Central memory CD8-positive, alpha-beta T cell (primary cell): ENCODE data around the gene NLGN3.
"Not testable (repeated sequence)": the region's sequence is repeated elsewhere in the genome, so short reads cannot be mapped to it uniquely, and the experiment has no call there.

Experiments
- ATAC-seq: fragments of 150-1000 bp; cut with Tn5 transposase; replicated peaks from 2 replicates; pipeline ENCODE4 v1.10.0; 2022; ENCODE audit warnings: mild to moderate bottlenecking, moderate FRiP score, moderate number of reproducible peaks; ENCODE audit not compliant: poor library complexity, severe bottlenecking; ENCODE audit errors: extremely low read depth
- DNase-seq, 2 donors: peaks; one replicate each; pipeline ENCODE4 v3.0.0; 2021; ENCODE audit warnings: low spot score in 2 of 2
- H3K27ac Mint-ChIP-seq: one replicate; pipeline ENCODE4 v1.8.0; 2022; ENCODE audit warnings: low read depth, mild to moderate bottlenecking, moderate library complexity, mixed read lengths
- H3K27me3 Mint-ChIP-seq: one replicate; pipeline ENCODE4 v1.8.0; 2022; ENCODE audit warnings: mixed read lengths
- H3K36me3 Mint-ChIP-seq: one replicate; pipeline ENCODE4 v1.8.0; 2022; ENCODE audit warnings: mild to moderate bottlenecking, moderate library complexity, mixed read lengths; ENCODE audit not compliant: insufficient read depth
- H3K4me1 Mint-ChIP-seq: one replicate; pipeline ENCODE4 v1.8.0; 2022; ENCODE audit warnings: mixed read lengths
- H3K4me3 Mint-ChIP-seq: one replicate; pipeline ENCODE4 v1.8.0; 2022; ENCODE audit warnings: mild to moderate bottlenecking, moderate library complexity, mixed read lengths
- H3K9me3 Mint-ChIP-seq: one replicate; pipeline ENCODE4 v1.8.0; 2022; ENCODE audit warnings: mixed read lengths

Gene NLGN3

GRCh38 chrX:71166461-71166860, 21.8 kb downstream of the NLGN3 start:
- Mint-ChIP-seq H3K4me3 (no peak overlapping the region), H3K27ac (no peak overlapping the region), H3K36me3 (peaks cover 3% of the 10 kb centered on the region), H3K27me3 (no peaks in the 10 kb centered on the region), H3K4me1 (peaks cover 19% of the 10 kb centered on the region), H3K9me3 (no peaks in the 10 kb centered on the region)
- DNase-seq = no peak
- no peak for ATAC-seq

GRCh38 chrX:71167031-71167781, 22.6 kb downstream of the NLGN3 start:
- Mint-ChIP-seq H3K27ac (no peak overlapping the region), H3K9me3 (no peaks in the 10 kb centered on the region), H3K36me3 (peaks cover 4% of the 10 kb centered on the region), H3K4me1 (peaks cover 23% of the 10 kb centered on the region), H3K4me3 (no peak overlapping the region), H3K27me3 (no peaks in the 10 kb centered on the region)
- no peak for ATAC-seq
- no peak for DNase-seq

- H3K4me3 Mint-ChIP-seq = no peak overlapping the region
- H3K36me3 Mint-ChIP-seq = peaks cover 4% of the 10 kb centered on the region
- DNase-seq (no peak), ATAC-seq (no peak)
- H3K27me3 Mint-ChIP-seq = no peaks in the 10 kb centered on the region
- H3K9me3 Mint-ChIP-seq = no peaks in the 10 kb centered on the region
- H3K4me1 Mint-ChIP-seq = peaks cover 23% of the 10 kb centered on the region
- H3K27ac Mint-ChIP-seq = peak overlapping the region; percentile 89
These were observed 23.5 kb downstream of the NLGN3 start for GRCh38 chrX:71168134-71168533.

DNA sequence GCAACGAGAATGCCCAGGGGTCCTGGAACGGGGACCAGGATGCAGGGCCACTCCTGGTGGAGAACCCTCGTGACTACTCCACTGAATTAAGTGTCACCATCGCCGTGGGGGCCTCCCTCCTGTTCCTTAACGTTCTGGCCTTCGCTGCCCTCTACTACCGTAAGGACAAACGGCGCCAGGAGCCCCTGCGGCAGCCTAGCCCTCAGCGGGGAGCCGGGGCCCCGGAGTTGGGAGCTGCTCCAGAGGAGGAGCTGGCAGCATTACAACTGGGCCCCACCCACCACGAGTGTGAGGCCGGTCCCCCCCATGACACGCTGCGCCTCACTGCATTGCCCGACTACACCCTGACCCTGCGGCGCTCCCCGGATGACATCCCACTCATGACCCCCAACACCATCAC, 24.9 kb downstream of the NLGN3 start:
- ATAC-seq = no peak
- Mint-ChIP-seq H3K27ac (no peak overlapping the region), H3K4me1 (peaks cover 17% of the 10 kb centered on the region), H3K9me3 (no peaks in the 10 kb centered on the region), H3K36me3 (peaks cover 9% of the 10 kb centered on the region), H3K27me3 (no peaks in the 10 kb centered on the region), H3K4me3 (no peak overlapping the region)
- DNase-seq = no peak

- Mint-ChIP-seq H3K4me1 (peaks cover 17% of the 10 kb centered on the region), H3K27ac (no peak overlapping the region), H3K9me3 (no peaks in the 10 kb centered on the region), H3K27me3 (no peaks in the 10 kb centered on the region), H3K4me3 (no peak overlapping the region), H3K36me3 (peaks cover 9% of the 10 kb centered on the region)
- DNase-seq (no peak), ATAC-seq (no peak)
These were observed 26.0 kb downstream of the NLGN3 start for GRCh38 chrX:71170660-71171059.

DNA sequence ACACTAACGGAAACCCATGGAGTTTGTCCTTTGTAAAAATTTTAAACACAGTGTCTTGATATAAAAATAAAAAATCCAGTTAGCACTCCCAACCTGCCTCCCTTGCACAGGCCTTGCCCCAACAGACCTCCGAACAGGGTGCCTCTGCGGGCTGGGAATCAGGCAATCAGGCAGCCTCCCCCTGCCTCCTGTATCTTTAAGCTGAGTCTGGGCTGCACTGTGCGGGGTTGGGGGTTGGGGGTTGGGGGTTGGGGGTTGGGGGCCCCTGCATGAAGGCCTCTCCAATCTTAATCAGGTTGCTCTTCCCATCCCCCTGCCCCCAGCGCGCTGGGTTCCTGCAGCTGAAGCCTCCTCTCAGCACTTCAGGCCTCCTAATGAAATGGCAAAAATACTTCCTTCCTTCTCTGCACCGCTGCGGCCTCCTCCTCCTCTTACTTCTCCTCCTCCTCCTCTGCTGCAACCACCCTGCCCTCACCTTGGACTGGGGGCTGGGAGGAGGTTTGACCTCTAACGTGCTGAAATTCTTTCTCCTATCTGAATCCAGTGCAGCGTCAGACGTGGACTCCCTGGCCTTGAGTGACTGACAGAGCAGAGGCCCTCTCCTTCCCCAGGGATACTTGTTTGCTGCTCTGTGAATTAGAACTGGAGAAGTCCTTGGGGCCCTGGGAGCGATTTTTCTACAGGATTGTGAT, 26.6 kb downstream of the NLGN3 start:
- Mint-ChIP-seq H3K4me1 (peaks cover 17% of the 10 kb centered on the region), H3K36me3 (peaks cover 6% of the 10 kb centered on the region), H3K27me3 (no peaks in the 10 kb centered on the region), H3K9me3 (no peaks in the 10 kb centered on the region), H3K4me3 (no peak overlapping the region), H3K27ac (no peak overlapping the region)
- ATAC-seq = no peak
- DNase-seq = no peak

GRCh38 chrX:71173440-71173839, 28.8 kb downstream of the NLGN3 start:
- peaks cover 18% of the 10 kb centered on the region for H3K36me3 Mint-ChIP-seq
- no peak overlapping the region for H3K27ac Mint-ChIP-seq
- H3K9me3 Mint-ChIP-seq = no peaks in the 10 kb centered on the region
- no peak overlapping the region for H3K4me3 Mint-ChIP-seq
- DNase-seq (no peak), ATAC-seq (no peak)
- H3K4me1 Mint-ChIP-seq = peaks cover 11% of the 10 kb centered on the region
- H3K27me3 Mint-ChIP-seq = no peaks in the 10 kb centered on the region

- no peak for DNase-seq
- ATAC-seq = no peak
- Mint-ChIP-seq H3K4me1 (peaks cover 10% of the 10 kb centered on the region), H3K36me3 (peaks cover 18% of the 10 kb centered on the region), H3K9me3 (no peaks in the 10 kb centered on the region), H3K4me3 (no peak overlapping the region), H3K27me3 (no peaks in the 10 kb centered on the region), H3K27ac (no peak overlapping the region)
These were observed 30.2 kb downstream of the NLGN3 start for GRCh38 chrX:71174795-71175194.

GRCh38 chrX:71175531-71175930, 30.9 kb downstream of the NLGN3 start:
- H3K4me1 Mint-ChIP-seq = peaks cover 7% of the 10 kb centered on the region

DNA sequence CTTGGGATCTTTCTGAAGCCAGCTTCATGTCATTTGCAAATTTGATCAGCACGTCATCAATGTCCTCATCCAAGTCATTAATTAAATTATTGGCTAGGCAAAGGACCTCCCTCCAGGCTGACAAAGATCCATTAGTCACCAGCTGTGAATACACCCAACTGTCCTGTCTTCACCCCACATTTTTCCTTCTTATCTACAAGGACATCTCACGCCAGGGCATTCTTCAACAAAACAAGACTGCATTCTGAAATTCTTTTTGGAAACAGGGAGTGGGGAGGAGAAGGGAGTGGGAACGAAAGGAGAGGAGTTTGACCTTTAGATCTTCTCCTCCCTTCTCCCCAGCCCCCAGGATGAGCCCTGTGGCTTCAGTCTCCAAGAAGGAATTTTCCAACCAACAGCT, 32.7 kb downstream of the NLGN3 start:
- no peak for ATAC-seq
- DNase-seq = no peak
- Mint-ChIP-seq H3K9me3 (no peaks in the 10 kb centered on the region), H3K27me3 (no peaks in the 10 kb centered on the region), H3K4me1 (no peaks in the 10 kb centered on the region), H3K27ac (no peak overlapping the region), H3K4me3 (no peak overlapping the region), H3K36me3 (peaks cover 22% of the 10 kb centered on the region)

More at GRCh38 chrX:71175531-71175930, 30.9 kb downstream of the NLGN3 start:
- H3K27me3 Mint-ChIP-seq = no peaks in the 10 kb centered on the region
- no peak overlapping the region for H3K4me3 Mint-ChIP-seq
- ATAC-seq (no peak), DNase-seq (no peak)
- no peak overlapping the region for H3K27ac Mint-ChIP-seq
- H3K36me3 Mint-ChIP-seq = peaks cover 18% of the 10 kb centered on the region
- H3K9me3 Mint-ChIP-seq = no peaks in the 10 kb centered on the region

- Mint-ChIP-seq H3K4me3 (no peak overlapping the region), H3K36me3 (peaks cover 20% of the 10 kb centered on the region), H3K4me1 (no peaks in the 10 kb centered on the region), H3K9me3 (no peaks in the 10 kb centered on the region), H3K27ac (no peak overlapping the region), H3K27me3 (no peaks in the 10 kb centered on the region)
- ATAC-seq = no peak
- DNase-seq = peak in 1 of 2 donors; percentile 14
These were observed 34.3 kb downstream of the NLGN3 start for GRCh38 chrX:71178908-71179307.

DNA sequence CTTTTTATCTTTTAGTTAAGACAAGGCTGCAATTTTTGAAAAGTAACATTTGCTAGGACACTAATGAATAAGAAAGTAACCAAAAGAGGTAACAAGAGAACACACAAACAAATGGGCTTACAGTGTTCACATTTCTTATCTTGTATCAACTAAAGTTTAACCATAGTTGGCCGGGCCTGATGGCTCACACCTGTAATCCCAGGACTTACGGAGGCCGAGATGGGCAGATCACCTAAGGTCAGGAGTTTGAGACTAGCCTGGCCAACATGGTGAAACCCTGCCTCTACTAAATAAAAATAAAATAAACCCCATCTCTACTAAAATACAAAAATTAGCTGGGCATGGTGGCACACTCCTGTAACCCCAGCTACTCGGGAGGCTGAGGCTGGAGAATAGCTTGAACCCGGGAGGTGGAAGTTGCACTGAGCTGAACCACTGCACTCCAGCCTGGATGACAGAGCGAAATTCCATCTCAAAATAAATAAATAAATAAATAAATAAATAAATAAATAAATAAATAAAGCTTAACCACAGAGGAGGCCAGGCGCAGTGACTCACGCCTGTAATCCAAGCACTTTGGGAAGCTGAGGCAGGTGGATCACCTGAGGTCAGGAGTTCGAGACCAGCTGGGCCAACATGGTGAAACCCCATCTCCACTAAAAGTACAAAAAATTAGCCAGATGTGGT, 36.1 kb downstream of the NLGN3 start:
- not testable (repeated sequence) for DNase-seq, H3K27ac Mint-ChIP-seq, H3K4me1 Mint-ChIP-seq, H3K9me3 Mint-ChIP-seq, ATAC-seq, H3K27me3 Mint-ChIP-seq
- Mint-ChIP-seq H3K4me3 (peak overlapping the region; percentile 86), H3K36me3 (peaks cover 18% of the 10 kb centered on the region)

DNA sequence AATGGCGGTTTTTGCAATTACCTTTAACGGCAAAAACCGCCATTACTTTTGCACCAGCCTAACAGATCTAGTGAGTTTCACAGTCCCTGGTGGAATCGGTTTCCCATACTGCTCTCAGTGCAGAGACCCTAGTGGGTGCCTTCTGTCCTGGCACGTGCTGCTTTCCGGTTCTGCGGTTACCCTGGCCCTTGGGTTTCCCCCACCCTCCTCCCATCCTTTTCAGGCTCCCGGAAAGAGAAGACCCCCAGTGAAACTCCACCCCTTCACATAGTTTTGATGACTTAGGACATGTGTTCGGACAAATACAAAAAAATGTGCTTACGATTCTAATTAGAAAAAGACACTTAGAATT, 36.9 kb downstream of the NLGN3 start:
- Mint-ChIP-seq H3K27me3 (no peaks in the 10 kb centered on the region), H3K36me3 (peaks cover 18% of the 10 kb centered on the region), H3K27ac (peak overlapping the region; percentile 91), H3K4me1 (no peaks in the 10 kb centered on the region), H3K9me3 (no peaks in the 10 kb centered on the region), H3K4me3 (peak overlapping the region; percentile 86)
- ATAC-seq = peak; percentile 52
- DNase-seq = peak; percentile 10 to 14
